Ovary (tissue), 9 donors: ENCODE data around the gene TNFSF9. TPM values are rescaled to one million over a fixed set of nuclear protein-coding genes. Genes with fewer than 3 reads are reported as not detected.

Source experiments
- DNase-seq, 5 donors: peaks; one replicate each; pipeline ENCODE4 v3.0.0-alpha.2; 2019 to 2020
- H3K27ac ChIP-seq, 2 donors: fragments of 200-600 bp; one replicate each; pipeline versions ENCODE4 v1.5.1 to v1.8.0; 2019 to 2022
- H3K27me3 ChIP-seq: fragments of 200-600 bp; one replicate; pipeline ENCODE4 v1.8.0; 2022
- H3K36me3 ChIP-seq: fragments of 200-600 bp; sonication (generic); one replicate; pipeline ENCODE4 v1.5.1; 2019
- H3K4me1 ChIP-seq: one replicate; pipeline ENCODE4 v1.8.1; 2013; ENCODE audit warnings: mild to moderate bottlenecking, moderate library complexity; ENCODE audit not compliant: insufficient read depth
- H3K4me3 ChIP-seq: fragments of 200-600 bp; sonication (generic); one replicate; pipeline ENCODE4 v1.5.1; 2017
- H3K9me3 ChIP-seq, 2 donors: fragments of 200-600 bp in 1 of 2; sonication (generic) in 1 of 2; one replicate each; pipeline versions ENCODE4 v1.5.1 to v1.8.1; 2013 to 2019; ENCODE audit warnings: mild to moderate bottlenecking in 1 of 2, moderate library complexity in 1 of 2
- CTCF ChIP-seq, 3 donors: fragments of 450-650 bp in 2 of 3; fragments of 200-600 bp in 1 of 3; IDR thresholded peaks; one replicate each; pipeline versions ENCODE4 v1.5.1 to v1.8.0; 2016 to 2022; ENCODE audit warnings: antibody characterized with exemption in 3 of 3, mild to moderate bottlenecking in 1 of 3
- EP300 ChIP-seq: sonication (generic); formaldehyde crosslinking; IDR thresholded peaks from one replicate; pipeline ENCODE4 v1.6.1; 2017; ENCODE audit warnings: antibody characterized with exemption
- POLR2A ChIP-seq: fragments of 450-650 bp; IDR thresholded peaks from one replicate; pipeline ENCODE4 v1.6.1; 2017; ENCODE audit warnings: antibody characterized with exemption, mild to moderate bottlenecking, moderate library complexity
- WGBS, 3 donors: extraction: QIAGEN DNeasy Blood & Tissue Kit in 1 of 3; methylation state at CpG; one replicate each; pipeline versions ENCODE4 v1.1.5 to v1.1.7; 2013 to 2017; 5-methylcytosine and 5-hydroxymethylcytosine counted together
- intact Hi-C, 4 donors: fragments of 100-400 bp; cut with DNase I; formaldehyde crosslinking; loops; one replicate each; pipeline versions ENCODE4 v1.11.0 to v1.15.1; 2022 to 2023
- polyA plus RNA-seq, 2 donors: library from polyadenylated mRNA; stranded (reverse); fragments of 200-250 nt in 1 of 2; fragments of 350-450 nt in 1 of 2; fragmentation: Illumina TruSeq in 1 of 2; extraction: RNeasy Lipid Tissue Mini Kit (QIAGEN cat#74804) in 1 of 2; gene quantifications; one replicate each; pipeline ENCODE4 v1.2.3, GENCODE V29; 2013 to 2014
- total RNA-seq, 7 donors: library from RNA; depleted of rRNA in 2 of 7; stranded (reverse); fragments of >200 nt in 2 of 7; fragmentation: NEBNext Ultra II Directional in 3 of 7; extraction: Animal tissue kit (Norgen Biotek cat#: 25700) in 3 of 7; gene quantifications; one replicate each; pipeline versions ENCODE4 v1.1.0 to v1.2.4, GENCODE V29; 2016 to 2023
- donor health status: DM: no; HTN: no; CAD: no; lungs with moderate emphysema.
- donor health status: DM: no; HTN: no; CAD: no.
- donor health status: Bipolar disorder and iron deficiency.
- donor health status: DM: yes; HTN: yes; CAD: no.
- donor health status: DM: no; HTN: no; CAD: no.
- donor health status: DM: yes; HTN: yes; CAD: no.

The TNFSF9 gene
- total and polyA plus RNA-seq, 9 donors: 0.10 to 1.1 (median 0.22) TPM; not detected in 1

GRCh38 chr19:6529937-6530385 is 865 bp upstream of the TNFSF9 start:
- Histone ChIP-seq H3K27me3 (no peaks in the 10 kb centered on the region), H3K4me3 (no peak overlapping the region), H3K36me3 (no peaks in the 10 kb centered on the region), H3K9me3 (no peaks in the 10 kb centered on the region), H3K27ac (no peak overlapping the region), H3K4me1 (peaks cover 6% of the 10 kb centered on the region)
- DNase-seq: no peak
- WGBS, 3 donors: 73 to 76% (median 75%) methylated on average over 2 of the region's 2 CpGs
- intact Hi-C loops: no loop called here
- TF ChIP-seq POLR2A: no peak
- no peak for TF ChIP-seq EP300
- TF ChIP-seq CTCF (IDR thresholded peaks at IDR 0.05): no peak

- TF ChIP-seq POLR2A (no peak), EP300 (no peak), CTCF (IDR thresholded peaks at IDR 0.05) (no peak)
- no peaks in the 10 kb centered on the region for H3K9me3 ChIP-seq
- no peak overlapping the region for H3K27ac ChIP-seq
- no peaks in the 10 kb centered on the region for H3K27me3 ChIP-seq
- H3K4me1 ChIP-seq: peaks cover 6% of the 10 kb centered on the region
- no peak for DNase-seq
- no peaks in the 10 kb centered on the region for H3K36me3 ChIP-seq
- intact Hi-C loops: no loop called here
- 10 to 14% (median 13%) methylated on average over 51 to 57 of the region's 57 CpGs for WGBS, 3 donors
- peak overlapping the region; percentile 40 for H3K4me3 ChIP-seq
Observed at GRCh38 chr19:6531163-6531955, 533 bp downstream of the TNFSF9 start.

- 48 to 64% (median 52%) methylated on average over 5 of the region's 5 CpGs for WGBS, 3 donors
- TF ChIP-seq POLR2A (no peak), CTCF (IDR thresholded peaks at IDR 0.05) (no peak), EP300 (no peak)
- intact Hi-C loops: no loop called here
Observed at GRCh38 chr19:6531956-6532243, 1.1 kb downstream of the TNFSF9 start.

GRCh38 chr19:6532244-6532999 is 1.6 kb downstream of the TNFSF9 start:
- WGBS, 3 donors: 43 to 51% (median 50%) methylated on average over 31 of the region's 31 CpGs
- Histone ChIP-seq H3K4me1 (peaks cover 6% of the 10 kb centered on the region), H3K36me3 (no peaks in the 10 kb centered on the region), H3K27ac (no peak overlapping the region), H3K4me3 (no peak overlapping the region), H3K9me3 (peaks cover 0 to 3% of the 10 kb centered on the region in 2 donors), H3K27me3 (no peaks in the 10 kb centered on the region)
- TF ChIP-seq POLR2A (no peak), CTCF (IDR thresholded peaks at IDR 0.05) (no peak), EP300 (no peak)
- no peak for DNase-seq
- intact Hi-C loops: no loop called here

More at GRCh38 chr19:6531956-6532243, 1.1 kb downstream of the TNFSF9 start:
- no peak overlapping the region for H3K27ac ChIP-seq
- no peaks in the 10 kb centered on the region for H3K27me3 ChIP-seq
- H3K36me3 ChIP-seq: no peaks in the 10 kb centered on the region
- H3K9me3 ChIP-seq: peaks cover 0 to 2% of the 10 kb centered on the region in 2 donors
- DNase-seq: no peak
- H3K4me1 ChIP-seq: peaks cover 6% of the 10 kb centered on the region
- H3K4me3 ChIP-seq: no peak overlapping the region
